ENCODE results near the gene FAM219B. TPM values are rescaled to one million over a fixed set of nuclear protein-coding genes. Genes with fewer than 3 reads are reported as not detected.
"Not testable (repeated sequence)": the region's sequence is repeated elsewhere in the genome, so short reads cannot be mapped to it uniquely, and the experiment has no call there.

The FAM219B gene
- total RNA-seq, 4 donors from 2014 or later: 29.3 to 71.8 (median 45.4) TPM

DNA sequence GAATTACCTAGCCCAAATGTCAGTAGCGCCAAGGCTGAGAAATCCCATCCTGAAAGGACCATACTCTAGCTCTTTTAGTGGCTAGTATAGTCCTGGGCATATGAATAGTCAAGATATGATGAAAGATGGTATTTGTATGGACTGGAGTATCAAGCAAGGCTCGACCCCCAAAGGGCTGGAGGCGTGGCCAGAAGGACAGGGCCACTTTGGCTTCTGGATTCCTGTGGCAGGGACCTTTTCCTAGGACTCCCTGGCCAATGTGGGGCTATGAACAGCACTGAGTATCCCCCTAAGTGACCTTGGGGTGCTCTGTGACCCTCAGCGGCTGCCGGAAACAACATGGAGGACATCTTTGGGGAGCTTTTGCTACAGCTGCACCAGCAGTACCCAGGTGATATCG is 10.8 kb downstream of the FAM219B start:
- TF ChIP-seq, protein P1, sequence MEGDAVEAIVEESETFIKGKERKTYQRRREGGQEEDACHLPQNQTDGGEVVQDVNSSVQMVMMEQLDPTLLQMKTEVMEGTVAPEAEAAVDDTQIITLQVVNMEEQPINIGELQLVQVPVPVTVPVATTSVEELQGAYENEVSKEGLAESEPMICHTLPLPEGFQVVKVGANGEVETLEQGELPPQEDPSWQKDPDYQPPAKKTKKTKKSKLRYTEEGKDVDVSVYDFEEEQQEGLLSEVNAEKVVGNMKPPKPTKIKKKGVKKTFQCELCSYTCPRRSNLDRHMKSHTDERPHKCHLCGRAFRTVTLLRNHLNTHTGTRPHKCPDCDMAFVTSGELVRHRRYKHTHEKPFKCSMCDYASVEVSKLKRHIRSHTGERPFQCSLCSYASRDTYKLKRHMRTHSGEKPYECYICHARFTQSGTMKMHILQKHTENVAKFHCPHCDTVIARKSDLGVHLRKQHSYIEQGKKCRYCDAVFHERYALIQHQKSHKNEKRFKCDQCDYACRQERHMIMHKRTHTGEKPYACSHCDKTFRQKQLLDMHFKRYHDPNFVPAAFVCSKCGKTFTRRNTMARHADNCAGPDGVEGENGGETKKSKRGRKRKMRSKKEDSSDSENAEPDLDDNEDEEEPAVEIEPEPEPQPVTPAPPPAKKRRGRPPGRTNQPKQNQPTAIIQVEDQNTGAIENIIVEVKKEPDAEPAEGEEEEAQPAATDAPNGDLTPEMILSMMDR (IDR thresholded peaks at IDR 0.05): no peak
- no peak for TF ChIP-seq POLR2A (IDR thresholded peaks at IDR 0.05)
- Histone ChIP-seq H3K36me3 (peaks cover 8 to 88% (median 23%) of the 10 kb centered on the region in 3 donors), H3K4me3 (no peak overlapping the region), H3K4me1 (peaks cover 5 to 44% (median 10%) of the 10 kb centered on the region in 3 donors), H3K9me3 (no peaks in the 10 kb centered on the region), H3K27ac (peak overlapping the region in 1 of 4 donors; percentile 16), H3K27me3 (no peaks in the 10 kb centered on the region)
- no peak for DNase-seq
- intact Hi-C loops (cut with DNase I): no loop called here
- 87 to 97% methylated on average over 4 to 5 of the region's 6 CpGs for WGBS, 2 donors

DNA sequence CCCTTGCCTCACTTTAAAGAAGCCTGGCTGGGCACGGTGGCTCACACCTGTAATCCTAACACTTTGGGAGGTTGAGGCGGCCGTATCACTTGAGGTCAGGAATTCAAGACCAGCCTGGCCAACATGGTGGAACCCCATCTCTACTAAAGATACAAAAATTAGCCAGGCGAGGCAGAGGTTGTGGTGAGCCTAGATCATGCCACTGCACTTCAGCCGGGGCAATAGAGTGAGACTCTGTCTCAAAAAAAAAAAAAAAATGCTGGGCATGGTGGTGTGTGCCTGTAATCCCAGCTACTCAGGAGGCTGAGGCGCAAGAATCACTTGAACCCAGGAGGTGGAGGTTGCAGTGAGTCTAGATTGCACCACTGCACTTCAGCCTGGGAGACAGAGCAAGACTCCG is 12.3 kb downstream of the FAM219B start:
- DNase-seq; H3K9me3 ChIP-seq; H3K27me3 ChIP-seq; intact Hi-C loops (cut with DNase I); H3K4me3 ChIP-seq: not testable (repeated sequence)
- 95 to 100% methylated on average over 2 to 4 of the region's 7 CpGs for WGBS, 2 donors
- H3K27ac ChIP-seq: peak overlapping the region in 2 of 4 donors; percentile 65 to 91
- H3K36me3 ChIP-seq: peaks cover 0 to 73% (median 9%) of the 10 kb centered on the region in 3 donors
- H3K4me1 ChIP-seq: peaks cover 14 to 55% (median 16%) of the 10 kb centered on the region in 3 donors

DNA sequence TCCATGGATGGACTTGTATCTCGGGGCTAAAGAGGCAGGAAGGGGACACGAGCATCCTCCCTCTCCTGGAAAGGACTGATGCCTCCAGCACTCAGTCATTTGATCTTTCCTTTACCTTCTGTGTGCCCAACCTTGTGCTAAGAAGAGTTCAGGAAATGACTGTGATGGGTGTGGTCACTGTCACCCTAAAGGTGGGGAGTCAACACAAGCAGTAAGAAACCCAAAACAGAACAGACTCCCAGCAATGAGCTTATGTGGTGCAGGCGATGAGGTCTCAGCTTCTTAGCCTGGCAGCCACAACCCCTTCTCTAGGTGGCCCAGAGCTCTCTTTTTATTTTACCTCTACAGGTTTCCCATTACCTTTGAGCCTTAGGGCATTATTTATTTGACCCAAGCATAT is 13.0 kb downstream of the FAM219B start:
- Histone ChIP-seq H3K36me3 (peaks cover 0 to 66% (median 3%) of the 10 kb centered on the region in 3 donors), H3K4me3 (no peak overlapping the region), H3K4me1 (peaks cover 16 to 62% (median 21%) of the 10 kb centered on the region in 3 donors), H3K27me3 (no peaks in the 10 kb centered on the region), H3K9me3 (no peaks in the 10 kb centered on the region), H3K27ac (peak overlapping the region; percentile 30 to 91 (median 48))
- 54 to 84% methylated on average over 2 of the region's 3 CpGs for WGBS, 2 donors
- peak in 1 of 4 donors; percentile 13 for TF ChIP-seq POLR2A (IDR thresholded peaks at IDR 0.05)
- TF ChIP-seq, protein P1 (IDR thresholded peaks at IDR 0.05): no peak
- intact Hi-C loops (cut with DNase I): no loop called here
- DNase-seq: no peak

DNA sequence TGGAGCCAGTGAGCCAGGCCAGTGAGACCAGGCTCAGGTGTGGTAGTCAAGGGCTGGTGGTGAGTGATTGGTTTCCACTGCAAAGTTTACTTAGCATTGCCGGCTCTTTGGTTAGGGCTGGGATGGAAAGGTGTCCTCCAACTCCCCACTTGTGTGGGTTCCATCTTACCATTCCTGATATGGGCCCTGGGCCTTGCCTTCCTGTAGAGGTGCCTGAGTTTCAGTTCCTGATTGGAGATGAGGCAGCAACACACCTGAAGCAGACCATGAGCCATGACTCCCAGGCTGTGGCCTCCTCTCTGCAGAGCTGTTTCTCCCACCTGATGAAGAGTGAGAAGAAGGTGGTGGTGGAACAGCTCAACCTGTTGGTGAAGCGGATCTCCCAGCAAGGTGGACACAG is 13.7 kb downstream of the FAM219B start:
- Histone ChIP-seq H3K4me1 (peaks cover 16 to 66% (median 21%) of the 10 kb centered on the region in 3 donors), H3K27me3 (no peaks in the 10 kb centered on the region), H3K27ac (peak overlapping the region; percentile 30 to 91 (median 48)), H3K4me3 (no peak overlapping the region), H3K36me3 (peaks cover 0 to 59% (median 0%) of the 10 kb centered on the region in 3 donors), H3K9me3 (no peaks in the 10 kb centered on the region)
- intact Hi-C loops (cut with DNase I): no loop called here
- TF ChIP-seq, protein P1 (IDR thresholded peaks at IDR 0.05): no peak
- no peak for TF ChIP-seq POLR2A (IDR thresholded peaks at IDR 0.05)
- no peak for DNase-seq
- no CpG with 5 or more reads among the region's 2 CpGs for WGBS, 2 donors

DNA sequence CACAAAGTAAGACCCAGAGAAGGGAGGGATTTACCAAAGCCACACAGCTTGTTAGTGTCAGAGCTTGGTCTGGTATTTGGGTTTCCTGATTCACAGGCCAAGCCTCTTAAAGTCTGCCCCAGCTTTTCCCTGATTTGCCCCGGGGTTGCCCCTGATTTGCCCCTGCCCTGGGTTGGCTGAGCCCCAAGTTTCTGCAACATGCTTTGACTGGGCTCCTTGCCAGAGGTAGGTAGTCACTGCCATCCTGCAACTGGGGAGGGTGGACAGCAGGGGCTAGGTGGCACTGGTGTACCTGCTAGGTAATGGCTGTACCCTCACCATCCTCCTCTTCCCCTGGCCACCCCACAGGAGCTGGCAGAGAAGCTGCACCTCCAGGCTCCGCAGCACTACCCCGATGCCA is 14.3 kb downstream of the FAM219B start:
- DNase-seq: no peak
- 17% methylated on average over 1 of the region's 3 CpGs; no CpG with 5 or more reads in 1 of the 2 donors for WGBS, 2 donors
- Histone ChIP-seq H3K27ac (peak overlapping the region in 3 of 4 donors; percentile 36 to 91 (median 89)), H3K4me3 (no peak overlapping the region), H3K9me3 (no peaks in the 10 kb centered on the region), H3K27me3 (no peaks in the 10 kb centered on the region), H3K36me3 (peaks cover 0 to 52% (median 0%) of the 10 kb centered on the region in 3 donors), H3K4me1 (peaks cover 16 to 66% (median 21%) of the 10 kb centered on the region in 3 donors)
- intact Hi-C loops (cut with DNase I): no loop called here
- TF ChIP-seq POLR2A (IDR thresholded peaks at IDR 0.05): no peak
- TF ChIP-seq, protein P1 (IDR thresholded peaks at IDR 0.05): peak in 1 of 6 experiments; percentile 10

Data from esophagus squamous epithelium (tissue), 5 donors.